ENCODE data around the gene CPD. TPM values are rescaled to one million over a fixed set of nuclear protein-coding genes. Genes with fewer than 3 reads are reported as not detected.

CPD gene
- total and polyA plus RNA-seq, 2 of the 13 experiments (the other 11 are each of a cell fraction or from before 2014, with no cell fraction given), result 46.1 to 72.3 TPM

GRCh38 chr17:30477083-30477773, 98.5 kb downstream of the CPD start, which contains the start of gene GOSR1 (continued):
- peak; percentile 59; the same call in 1 of the 2 replicates for TF ChIP-seq TFE3 (CRISPR knock-in tag; IDR thresholded peaks at IDR 0.05)
- no peak for TF ChIP-seq MBD4 (IDR thresholded peaks at IDR 0.05; ENCODE audit: borderline replicate concordance, low read length)
- peak; percentile 90 for TF ChIP-seq SRY (CRISPR knock-in tag; IDR thresholded peaks at IDR 0.05)
- TF ChIP-seq REPIN1 (CRISPR knock-in tag; IDR thresholded peaks at IDR 0.05; ENCODE audit: borderline replicate concordance, low read depth), result peak; percentile 85; the same call in 1 of the 2 replicates
- 0 out of 2 replicates have a peak, but pooled peaks have one; percentile 32 for TF ChIP-seq SMAD9 (CRISPR knock-in tag; IDR thresholded peaks at IDR 0.05)
- TF ChIP-seq, protein P1, sequence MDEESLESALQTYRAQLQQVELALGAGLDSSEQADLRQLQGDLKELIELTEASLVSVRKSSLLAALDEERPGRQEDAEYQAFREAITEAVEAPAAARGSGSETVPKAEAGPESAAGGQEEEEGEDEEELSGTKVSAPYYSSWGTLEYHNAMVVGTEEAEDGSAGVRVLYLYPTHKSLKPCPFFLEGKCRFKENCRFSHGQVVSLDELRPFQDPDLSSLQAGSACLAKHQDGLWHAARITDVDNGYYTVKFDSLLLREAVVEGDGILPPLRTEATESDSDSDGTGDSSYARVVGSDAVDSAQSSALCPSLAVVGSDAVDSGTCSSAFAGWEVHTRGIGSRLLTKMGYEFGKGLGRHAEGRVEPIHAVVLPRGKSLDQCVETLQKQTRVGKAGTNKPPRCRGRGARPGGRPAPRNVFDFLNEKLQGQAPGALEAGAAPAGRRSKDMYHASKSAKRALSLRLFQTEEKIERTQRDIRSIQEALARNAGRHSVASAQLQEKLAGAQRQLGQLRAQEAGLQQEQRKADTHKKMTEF (CRISPR knock-in tag; IDR thresholded peaks at IDR 0.05), result peak; percentile 87
- no peak for TF ChIP-seq AGO1 (IDR thresholded peaks at IDR 0.05; ENCODE audit: low read depth, low read length, poor library complexity, severe bottlenecking)
- no peak for TF ChIP-seq SETDB1 (CRISPR knock-in tag; IDR thresholded peaks at IDR 0.05; ENCODE audit: borderline replicate concordance)
- TF ChIP-seq ZNF589 (CRISPR knock-in tag; conservative IDR thresholded peaks at IDR 0.05), result peak; percentile 88
- TF ChIP-seq E2F5 (CRISPR knock-in tag; conservative IDR thresholded peaks at IDR 0.05), result no peak
- TF ChIP-seq BRCA1 (CRISPR knock-in tag; IDR thresholded peaks at IDR 0.05), result peak; percentile 82
- peak; percentile 60 for TF ChIP-seq FOXP4 (CRISPR knock-in tag; IDR thresholded peaks at IDR 0.05)
- peak; percentile 89 for TF ChIP-seq TARDBP (CRISPR knock-in tag; IDR thresholded peaks at IDR 0.05)
- TF ChIP-seq YEATS2 (CRISPR knock-in tag; IDR thresholded peaks at IDR 0.05; ENCODE audit: borderline replicate concordance), result peak; percentile 94
